Measurements from ENCODE around the gene OSBPL8.

- TF ChIP-seq CTCF (IDR thresholded peaks at IDR 0.05) (no peak), POLR2AphosphoS5 (IDR thresholded peaks at IDR 0.05) (no peak), POLR2A (IDR thresholded peaks at IDR 0.05) (no peak), EP300 (IDR thresholded peaks at IDR 0.05) (no peak)
Measured at GRCh38 chr12:76462668-76463224, 96.8 kb downstream of the OSBPL8 start.

All from sigmoid colon (tissue), 4 donors.